ENCODE data around the gene PITPNB. TPM values are rescaled to one million over a fixed set of nuclear protein-coding genes. Genes with fewer than 3 reads are reported as not detected.

PITPNB gene
- total RNA-seq, 1 experiment from 2014 or later: 46.2 TPM

GRCh38 chr22:27903805-27904473 is 15.1 kb downstream of the PITPNB start:
- no peak overlapping the region for H3K27ac ChIP-seq
- no peaks in the 10 kb centered on the region for H3K27me3 ChIP-seq
- H3K36me3 ChIP-seq: peaks cover 68% of the 10 kb centered on the region
- no peak overlapping the region for H3K4me3 ChIP-seq
- no peaks in the 10 kb centered on the region for H3K4me1 ChIP-seq
- DNase-seq: no peak
- H3K9me3 ChIP-seq (replicated peaks): no peaks in the 10 kb centered on the region

DNA sequence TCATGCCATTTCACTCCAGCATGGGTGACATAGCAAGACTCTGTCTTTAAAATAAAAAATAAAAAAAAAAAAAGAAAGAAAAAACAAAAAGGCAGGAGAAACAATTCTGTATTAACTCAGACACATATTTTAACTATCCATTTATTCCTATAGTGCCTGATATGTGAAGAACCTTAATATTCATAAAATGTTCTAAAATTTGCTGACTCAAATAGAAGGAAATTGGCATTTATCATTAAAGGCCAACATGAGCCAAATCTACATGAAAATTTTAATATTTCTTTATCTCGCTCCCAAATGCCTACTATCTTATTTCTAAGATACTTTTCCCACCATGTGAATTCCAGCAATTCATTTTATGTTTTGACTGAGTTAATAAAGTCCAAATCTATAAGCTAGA is 18.9 kb downstream of the PITPNB start:
- H3K4me1 ChIP-seq: no peaks in the 10 kb centered on the region
- no peak overlapping the region for H3K27ac ChIP-seq
- H3K9me3 ChIP-seq (replicated peaks): no peaks in the 10 kb centered on the region
- no peak for DNase-seq
- H3K36me3 ChIP-seq: peaks cover 71% of the 10 kb centered on the region
- H3K27me3 ChIP-seq: no peaks in the 10 kb centered on the region
- H3K4me3 ChIP-seq: no peak overlapping the region

GRCh38 chr22:27896245-27896644 is 22.8 kb downstream of the PITPNB start:
- Histone ChIP-seq H3K27ac (no peak overlapping the region), H3K4me1 (no peaks in the 10 kb centered on the region), H3K9me3 (replicated peaks) (no peaks in the 10 kb centered on the region), H3K36me3 (peaks cover 85% of the 10 kb centered on the region), H3K4me3 (no peak overlapping the region), H3K27me3 (no peaks in the 10 kb centered on the region)
- no peak for DNase-seq

- no peak for DNase-seq
- Histone ChIP-seq H3K36me3 (peaks cover 79% of the 10 kb centered on the region), H3K27ac (no peak overlapping the region), H3K27me3 (no peaks in the 10 kb centered on the region), H3K4me3 (no peak overlapping the region), H3K9me3 (replicated peaks) (no peaks in the 10 kb centered on the region), H3K4me1 (no peaks in the 10 kb centered on the region)
Observed at GRCh38 chr22:27895600-27895999, 23.5 kb downstream of the PITPNB start.

DNA sequence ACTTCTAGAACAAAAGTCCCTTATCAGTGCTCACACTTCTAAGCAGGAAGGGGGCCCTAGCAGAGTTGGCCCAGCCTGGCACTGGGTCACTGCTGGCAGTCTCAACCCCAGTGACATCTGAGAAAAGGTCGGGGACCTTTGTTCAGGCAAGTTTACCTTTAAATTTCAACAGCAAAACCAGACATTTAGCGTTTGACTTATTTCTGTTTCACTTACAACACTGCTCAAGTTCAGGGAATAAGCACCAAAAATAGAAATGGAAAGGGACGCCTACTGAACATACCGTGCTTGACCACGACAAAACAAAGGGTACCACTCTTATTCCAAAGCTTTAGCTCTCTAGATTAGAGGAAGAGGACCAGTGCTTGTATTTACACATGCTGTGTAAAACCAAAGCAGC is 26.2 kb downstream of the PITPNB start:
- Histone ChIP-seq H3K36me3 (peaks cover 82% of the 10 kb centered on the region), H3K4me3 (no peak overlapping the region), H3K9me3 (replicated peaks) (no peaks in the 10 kb centered on the region), H3K27ac (no peak overlapping the region), H3K27me3 (no peaks in the 10 kb centered on the region), H3K4me1 (no peaks in the 10 kb centered on the region)
- no peak for DNase-seq

DNA sequence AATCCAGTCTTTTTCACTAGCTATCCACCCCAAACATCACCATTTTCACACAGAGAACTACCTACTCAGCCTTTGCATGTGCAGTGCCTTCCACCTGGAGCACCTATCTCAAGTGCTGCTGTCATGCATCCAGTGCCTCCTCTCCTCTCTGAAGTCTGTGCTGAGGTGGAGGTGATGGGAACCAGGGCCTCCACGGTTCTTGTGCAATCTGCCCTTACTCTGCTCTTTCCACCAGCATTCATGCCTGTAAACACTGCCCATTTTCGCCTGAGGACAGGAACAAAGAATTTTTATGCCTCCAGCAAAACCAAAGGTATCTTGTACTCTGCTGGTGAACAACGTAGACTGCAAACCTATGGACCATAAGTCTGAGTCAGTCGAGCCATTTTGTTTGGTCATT is 27.0 kb downstream of the PITPNB start:
- no peaks in the 10 kb centered on the region for H3K9me3 ChIP-seq (replicated peaks)
- H3K4me1 ChIP-seq: peaks cover 2% of the 10 kb centered on the region
- H3K27ac ChIP-seq: no peak overlapping the region
- H3K36me3 ChIP-seq: peaks cover 77% of the 10 kb centered on the region
- DNase-seq: no peak
- H3K27me3 ChIP-seq: no peaks in the 10 kb centered on the region
- no peak overlapping the region for H3K4me3 ChIP-seq

GRCh38 chr22:27888310-27888709 is 30.7 kb downstream of the PITPNB start:
- no peak overlapping the region for H3K27ac ChIP-seq
- no peaks in the 10 kb centered on the region for H3K9me3 ChIP-seq (replicated peaks)
- no peak overlapping the region for H3K4me3 ChIP-seq
- H3K36me3 ChIP-seq: peaks cover 58% of the 10 kb centered on the region
- DNase-seq: no peak
- H3K27me3 ChIP-seq: no peaks in the 10 kb centered on the region
- peaks cover 12% of the 10 kb centered on the region for H3K4me1 ChIP-seq

GRCh38 chr22:27886843-27887151 is 32.3 kb downstream of the PITPNB start:
- Histone ChIP-seq H3K27me3 (no peaks in the 10 kb centered on the region), H3K27ac (no peak overlapping the region), H3K4me1 (peaks cover 12% of the 10 kb centered on the region), H3K4me3 (no peak overlapping the region), H3K36me3 (peaks cover 49% of the 10 kb centered on the region), H3K9me3 (replicated peaks) (no peaks in the 10 kb centered on the region)
- DNase-seq: no peak

DNA sequence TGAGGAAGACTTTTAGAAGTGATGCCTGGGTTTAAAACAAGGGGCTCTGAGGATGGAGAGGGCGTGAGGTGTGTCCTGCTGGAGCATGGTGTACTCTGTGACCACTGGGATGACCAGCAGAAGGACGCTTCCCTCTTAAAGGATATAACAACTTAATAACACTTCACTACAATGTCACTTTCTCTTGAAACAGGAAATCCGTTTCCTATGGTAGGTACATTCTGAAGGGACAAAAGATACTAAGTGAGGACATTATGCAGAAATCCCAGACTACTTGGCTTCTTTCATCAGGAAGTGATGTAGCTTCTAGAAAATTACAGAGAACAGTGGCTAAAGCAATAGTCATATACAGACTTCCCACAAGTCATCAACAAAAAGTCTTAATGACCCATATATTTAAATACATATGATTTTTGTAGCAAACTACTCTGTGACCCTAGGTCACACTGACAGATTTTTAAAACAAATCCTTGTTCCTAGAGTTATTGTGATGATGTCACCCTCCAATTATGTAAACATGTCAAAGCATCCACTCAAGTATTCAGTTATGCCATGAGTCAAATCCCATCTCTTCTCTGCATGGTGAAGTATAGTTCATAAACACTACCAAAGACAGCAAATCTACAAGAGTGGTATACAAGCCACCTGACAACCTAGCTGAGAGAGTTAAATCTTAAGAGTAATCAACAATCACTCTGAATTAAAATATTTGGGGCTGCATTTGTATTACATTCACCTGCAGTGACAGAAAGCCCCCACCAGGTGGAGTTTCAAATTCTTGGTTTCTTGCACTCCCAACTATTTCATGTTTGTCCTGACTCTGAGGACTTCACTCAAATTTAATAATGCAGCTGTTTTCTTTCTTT is 32.8 kb downstream of the PITPNB start:
- Histone ChIP-seq H3K4me3 (no peak overlapping the region), H3K4me1 (peaks cover 12% of the 10 kb centered on the region), H3K27me3 (no peaks in the 10 kb centered on the region), H3K36me3 (peaks cover 44% of the 10 kb centered on the region), H3K9me3 (replicated peaks) (no peaks in the 10 kb centered on the region), H3K27ac (no peak overlapping the region)
- DNase-seq: peak; percentile 34 to 65

GRCh38 chr22:27883656-27884350 is 35.3 kb downstream of the PITPNB start:
- Histone ChIP-seq H3K9me3 (replicated peaks) (no peaks in the 10 kb centered on the region), H3K4me3 (no peak overlapping the region), H3K27ac (no peak overlapping the region), H3K4me1 (peaks cover 15% of the 10 kb centered on the region), H3K36me3 (peaks cover 29% of the 10 kb centered on the region), H3K27me3 (no peaks in the 10 kb centered on the region)
- no peak for DNase-seq

- H3K4me3 ChIP-seq: no peak overlapping the region
- H3K27me3 ChIP-seq: no peaks in the 10 kb centered on the region
- peaks cover 26% of the 10 kb centered on the region for H3K4me1 ChIP-seq
- no peak overlapping the region for H3K27ac ChIP-seq
- peaks cover 18% of the 10 kb centered on the region for H3K36me3 ChIP-seq
- DNase-seq: no peak
- no peaks in the 10 kb centered on the region for H3K9me3 ChIP-seq (replicated peaks)
Observed at GRCh38 chr22:27882507-27883290, 36.4 kb downstream of the PITPNB start.

GRCh38 chr22:27881421-27881820 is 37.6 kb downstream of the PITPNB start:
- Histone ChIP-seq H3K27ac (no peak overlapping the region), H3K9me3 (replicated peaks) (no peaks in the 10 kb centered on the region), H3K27me3 (no peaks in the 10 kb centered on the region), H3K36me3 (peaks cover 16% of the 10 kb centered on the region), H3K4me1 (peaks cover 28% of the 10 kb centered on the region), H3K4me3 (no peak overlapping the region)
- no peak for DNase-seq

DNA sequence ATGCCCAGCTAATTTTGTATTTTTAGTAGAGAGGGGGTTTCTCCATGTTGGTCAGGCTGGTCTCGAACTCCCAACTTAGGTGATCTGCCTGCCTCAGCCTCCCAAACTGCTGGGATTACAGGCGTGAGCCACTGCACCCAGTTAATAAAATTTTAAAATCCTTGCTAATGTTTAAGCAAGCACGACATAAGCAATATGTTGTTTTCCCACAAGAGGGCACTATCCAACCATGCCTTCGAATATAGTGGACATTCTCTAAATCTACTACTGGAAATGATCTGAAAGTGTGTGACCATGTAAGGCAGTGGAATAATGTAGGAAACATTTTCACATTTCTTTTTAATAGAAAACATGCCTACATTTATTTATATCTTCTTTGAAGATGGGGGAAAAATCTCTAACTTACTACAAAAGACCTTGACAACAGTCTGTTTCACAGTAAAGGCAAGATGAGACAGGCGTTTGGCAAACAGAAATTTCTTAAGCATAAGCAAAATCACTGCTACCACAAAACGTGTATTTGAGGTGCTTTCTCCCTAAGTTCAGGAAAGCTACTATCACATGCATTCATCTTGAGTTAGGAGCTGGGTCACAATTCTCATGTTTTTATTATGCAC is 38.2 kb downstream of the PITPNB start:
- peaks cover 29% of the 10 kb centered on the region for H3K4me1 ChIP-seq
- H3K4me3 ChIP-seq: no peak overlapping the region
- H3K27me3 ChIP-seq: no peaks in the 10 kb centered on the region
- no peaks in the 10 kb centered on the region for H3K9me3 ChIP-seq (replicated peaks)
- peak; percentile 29 to 79 for DNase-seq
- H3K27ac ChIP-seq: no peak overlapping the region
- peaks cover 16% of the 10 kb centered on the region for H3K36me3 ChIP-seq

GRCh38 chr22:27879923-27880322 is 39.1 kb downstream of the PITPNB start:
- peak; percentile 32 to 64 for DNase-seq
- peaks cover 31% of the 10 kb centered on the region for H3K4me1 ChIP-seq

More at GRCh38 chr22:27879923-27880322, 39.1 kb downstream of the PITPNB start:
- H3K4me3 ChIP-seq: no peak overlapping the region
- H3K27ac ChIP-seq: no peak overlapping the region
- peaks cover 11% of the 10 kb centered on the region for H3K36me3 ChIP-seq
- no peaks in the 10 kb centered on the region for H3K9me3 ChIP-seq (replicated peaks)
- no peaks in the 10 kb centered on the region for H3K27me3 ChIP-seq

Data from SJCRH30 (cell line).